ENCODE results near the gene ABLIM1. TPM values are rescaled to one million over a fixed set of nuclear protein-coding genes. Genes with fewer than 3 reads are reported as not detected.
A peak's percentile ranks its signal among the peaks of the same experiment; 100 is the strongest.

ABLIM1 gene
- total RNA-seq, 4 donors from 2014 or later: 56.9 to 108 (median 96.1) TPM

DNA sequence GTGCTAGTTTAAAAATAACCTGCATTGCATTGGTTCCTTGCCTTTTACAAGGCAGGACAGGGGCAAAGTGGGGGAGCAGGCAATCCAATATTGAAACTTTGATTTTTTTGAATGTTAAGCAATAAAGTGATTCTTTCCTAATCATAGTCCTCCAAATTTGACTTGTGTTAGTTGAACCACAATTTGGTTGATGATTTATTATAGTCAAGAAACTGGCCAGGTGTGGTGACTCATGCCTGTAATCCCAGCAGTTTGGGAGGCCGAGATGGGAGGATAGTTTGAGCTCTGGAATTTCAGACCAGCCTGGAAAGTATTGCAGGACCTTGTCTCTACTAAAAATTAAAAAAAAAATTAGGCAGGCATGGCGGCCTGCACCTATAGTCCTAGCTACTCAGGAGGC, 27.9 kb upstream of the ABLIM1 start:
- Histone ChIP-seq H3K4me1 (peaks cover 0 to 50% (median 31%) of the 10 kb centered on the region in 4 donors), H3K36me3 (no peaks in the 10 kb centered on the region), H3K4me3 (no peak overlapping the region), H3K27ac (peak overlapping the region; percentile 82 to 87 (median 86)), H3K9me3 (no peaks in the 10 kb centered on the region), H3K27me3 (no peaks in the 10 kb centered on the region)
- TF ChIP-seq, protein P1, sequence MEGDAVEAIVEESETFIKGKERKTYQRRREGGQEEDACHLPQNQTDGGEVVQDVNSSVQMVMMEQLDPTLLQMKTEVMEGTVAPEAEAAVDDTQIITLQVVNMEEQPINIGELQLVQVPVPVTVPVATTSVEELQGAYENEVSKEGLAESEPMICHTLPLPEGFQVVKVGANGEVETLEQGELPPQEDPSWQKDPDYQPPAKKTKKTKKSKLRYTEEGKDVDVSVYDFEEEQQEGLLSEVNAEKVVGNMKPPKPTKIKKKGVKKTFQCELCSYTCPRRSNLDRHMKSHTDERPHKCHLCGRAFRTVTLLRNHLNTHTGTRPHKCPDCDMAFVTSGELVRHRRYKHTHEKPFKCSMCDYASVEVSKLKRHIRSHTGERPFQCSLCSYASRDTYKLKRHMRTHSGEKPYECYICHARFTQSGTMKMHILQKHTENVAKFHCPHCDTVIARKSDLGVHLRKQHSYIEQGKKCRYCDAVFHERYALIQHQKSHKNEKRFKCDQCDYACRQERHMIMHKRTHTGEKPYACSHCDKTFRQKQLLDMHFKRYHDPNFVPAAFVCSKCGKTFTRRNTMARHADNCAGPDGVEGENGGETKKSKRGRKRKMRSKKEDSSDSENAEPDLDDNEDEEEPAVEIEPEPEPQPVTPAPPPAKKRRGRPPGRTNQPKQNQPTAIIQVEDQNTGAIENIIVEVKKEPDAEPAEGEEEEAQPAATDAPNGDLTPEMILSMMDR (IDR thresholded peaks at IDR 0.05): no peak
- TF ChIP-seq POLR2AphosphoS5 (IDR thresholded peaks at IDR 0.05): no peak
- TF ChIP-seq POLR2A (IDR thresholded peaks at IDR 0.05): no peak
- TF ChIP-seq EP300 (IDR thresholded peaks at IDR 0.05; ENCODE audit: low read depth): no peak
- WGBS, 2 donors (ENCODE audit: low coverage in 1 of 2): 61% methylated on average over 2 of the region's 2 CpGs; no CpG with 5 or more reads in 1 of the 2 donors
- no peak for DNase-seq
- intact Hi-C loops (cut with DNase I; ENCODE audit: low total_unique reads) (no loop called here), in situ Hi-C loops (cut with MboI; ENCODE audit: low pct_ligation_motif_present in 1 of 4, low pct_unique_long_range_greater_than_20kb in 1 of 4, low sequenced_read_pairs in 3 of 4) (loop anchor here in 1 of 4 donors (25.0 kb wide), 1 partner anchor 224 kb away; no protein-coding TSS in a partner anchor)

DNA sequence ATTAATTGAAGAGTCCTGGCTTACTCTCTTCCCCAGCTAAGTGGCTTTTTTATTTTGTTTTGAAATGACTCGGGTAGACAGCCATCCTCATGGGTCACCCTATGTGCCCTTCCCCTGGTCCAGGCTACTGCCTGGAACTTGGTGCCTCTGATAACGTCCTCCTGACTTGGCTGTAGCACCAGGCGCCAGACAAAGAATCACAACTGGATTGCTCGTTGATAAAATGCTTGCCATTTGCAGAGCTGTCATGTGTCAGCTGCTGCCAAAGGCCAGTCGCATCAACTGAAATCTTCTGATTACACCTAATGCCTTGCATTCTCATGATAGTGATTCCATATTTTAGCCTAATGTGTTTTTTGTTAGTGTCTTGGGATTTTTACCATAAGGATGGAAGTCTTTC, 27.4 kb upstream of the ABLIM1 start:
- no peaks in the 10 kb centered on the region for H3K27me3 ChIP-seq
- peaks cover 0 to 50% (median 31%) of the 10 kb centered on the region in 4 donors for H3K4me1 ChIP-seq
- peak overlapping the region; percentile 82 to 87 (median 86) for H3K27ac ChIP-seq
- intact Hi-C loops (cut with DNase I; ENCODE audit: low total_unique reads) (no loop called here), in situ Hi-C loops (cut with MboI; ENCODE audit: low pct_ligation_motif_present in 1 of 4, low pct_unique_long_range_greater_than_20kb in 1 of 4, low sequenced_read_pairs in 3 of 4) (loop anchor here in 1 of 4 donors (25.0 kb wide), 1 partner anchor 223 kb away; no protein-coding TSS in a partner anchor)
- no peak for TF ChIP-seq EP300 (IDR thresholded peaks at IDR 0.05; ENCODE audit: low read depth)
- no peak for TF ChIP-seq POLR2AphosphoS5 (IDR thresholded peaks at IDR 0.05)
- H3K36me3 ChIP-seq: no peaks in the 10 kb centered on the region
- no peaks in the 10 kb centered on the region for H3K9me3 ChIP-seq
- WGBS, 2 donors (ENCODE audit: low coverage in 1 of 2): 50 to 61% methylated on average over 1 to 5 of the region's 5 CpGs
- no peak for DNase-seq
- H3K4me3 ChIP-seq: no peak overlapping the region

DNA sequence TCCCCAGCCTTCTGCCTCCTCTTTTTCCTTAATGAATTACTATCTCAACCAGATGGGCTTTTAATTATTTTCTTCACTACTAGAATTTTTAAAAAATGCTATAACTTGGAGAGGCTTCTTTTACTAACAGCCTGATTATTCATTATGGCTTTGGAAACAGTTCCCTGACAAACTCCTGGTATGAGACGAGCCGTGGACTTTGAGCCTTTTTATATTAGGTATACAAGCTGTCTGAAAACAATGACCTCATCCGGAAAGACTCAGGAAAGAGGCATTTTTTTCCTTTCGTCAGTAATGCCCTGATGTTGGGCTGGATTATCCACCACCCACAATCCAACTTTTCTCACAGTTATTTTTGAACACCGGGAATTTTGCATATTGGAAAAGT, 26.7 kb upstream of the ABLIM1 start:
- H3K9me3 ChIP-seq: no peaks in the 10 kb centered on the region
- no peaks in the 10 kb centered on the region for H3K36me3 ChIP-seq
- H3K4me3 ChIP-seq: peak overlapping the region in 1 of 4 donors; percentile 4
- H3K27ac ChIP-seq: peak overlapping the region; percentile 82 to 87 (median 86)
- H3K27me3 ChIP-seq: no peaks in the 10 kb centered on the region
- TF ChIP-seq EP300 (IDR thresholded peaks at IDR 0.05; ENCODE audit: low read depth) (no peak), POLR2AphosphoS5 (IDR thresholded peaks at IDR 0.05) (peak in 2 of 3 donors; percentile 26 to 27), POLR2A (IDR thresholded peaks at IDR 0.05) (no peak)
- TF ChIP-seq, protein P1 (IDR thresholded peaks at IDR 0.05): no peak
- no peak for DNase-seq
- intact Hi-C loops (cut with DNase I; ENCODE audit: low total_unique reads) (no loop called here), in situ Hi-C loops (cut with MboI; ENCODE audit: low pct_ligation_motif_present in 1 of 4, low pct_unique_long_range_greater_than_20kb in 1 of 4, low sequenced_read_pairs in 3 of 4) (loop anchor here in 1 of 4 donors (25.0 kb wide), 1 partner anchor 223 kb away; no protein-coding TSS in a partner anchor)
- WGBS, 2 donors (ENCODE audit: low coverage in 1 of 2): 23 to 28% methylated on average over 5 of the region's 5 CpGs
- peaks cover 0 to 50% (median 31%) of the 10 kb centered on the region in 4 donors for H3K4me1 ChIP-seq

DNA sequence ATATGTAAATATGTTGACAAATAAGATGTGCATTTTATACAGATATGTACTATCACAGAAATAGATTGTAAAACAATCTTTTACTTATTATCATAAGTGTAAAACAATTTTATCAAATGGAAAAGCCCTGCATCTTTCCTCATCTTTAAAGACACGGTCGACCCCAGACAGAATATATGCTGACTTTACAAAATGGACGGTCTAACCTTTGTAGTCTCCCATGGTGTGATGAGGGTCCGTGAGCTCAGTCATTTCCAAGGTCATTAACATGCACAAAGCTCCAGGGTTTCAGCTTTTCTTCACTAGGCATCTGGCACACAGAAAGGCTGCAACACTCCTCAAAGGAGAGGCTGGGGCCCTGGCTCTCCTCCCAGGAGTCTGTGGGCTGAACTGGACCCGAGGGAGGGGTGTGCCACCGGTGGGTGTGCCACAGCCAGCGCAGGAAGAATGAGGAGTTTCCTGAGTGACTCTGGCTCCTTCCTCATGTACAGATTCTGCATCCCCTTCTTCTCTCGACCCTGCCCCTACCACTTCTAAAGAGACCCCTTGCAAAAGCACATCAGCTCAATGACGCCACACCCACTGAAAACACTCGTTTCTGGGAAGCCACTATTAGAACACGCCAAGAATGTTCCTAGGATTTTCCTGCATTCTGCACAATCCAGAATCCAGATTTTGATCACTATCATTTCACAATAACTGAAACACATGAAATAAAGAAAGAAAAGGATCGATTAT, 26.2 kb upstream of the ABLIM1 start:
- intact Hi-C loops (cut with DNase I; ENCODE audit: low total_unique reads) (no loop called here), in situ Hi-C loops (cut with MboI; ENCODE audit: low pct_ligation_motif_present in 1 of 4, low pct_unique_long_range_greater_than_20kb in 1 of 4, low sequenced_read_pairs in 3 of 4) (loop anchor here in 1 of 4 donors (25.0 kb wide), 1 partner anchor 222 kb away; no protein-coding TSS in a partner anchor)
- peak overlapping the region in 1 of 4 donors; percentile 4 for H3K4me3 ChIP-seq
- H3K27ac ChIP-seq: peak overlapping the region; percentile 82 to 87 (median 86)
- no peaks in the 10 kb centered on the region for H3K27me3 ChIP-seq
- WGBS, 2 donors (ENCODE audit: low coverage in 1 of 2): 26 to 40% methylated on average over 9 to 12 of the region's 12 CpGs
- TF ChIP-seq POLR2A (IDR thresholded peaks at IDR 0.05) (no peak), POLR2AphosphoS5 (IDR thresholded peaks at IDR 0.05) (peak in 1 of 3 donors; percentile 25), EP300 (IDR thresholded peaks at IDR 0.05; ENCODE audit: low read depth) (peak; percentile 26)
- TF ChIP-seq, protein P1 (IDR thresholded peaks at IDR 0.05): no peak
- H3K9me3 ChIP-seq: no peaks in the 10 kb centered on the region
- H3K4me1 ChIP-seq: peaks cover 0 to 50% (median 31%) of the 10 kb centered on the region in 4 donors
- no peaks in the 10 kb centered on the region for H3K36me3 ChIP-seq
- DNase-seq: peak; percentile 80

Measured in transverse colon (tissue), 4 donors.